GM19193 (cell line): Measurements from ENCODE around the gene SH2D3C.

Experiments
- POLR2A ChIP-seq: IDR thresholded peaks from 4 replicates; pipeline ENCODE4 v1.6.1; 2011; ENCODE audit not compliant: insufficient read depth, insufficient read length; ENCODE audit errors: extremely low read depth

SH2D3C gene

GRCh38 chr9:127767909-127768331 lies 10.5 kb downstream of the SH2D3C start:
- no peak for TF ChIP-seq POLR2A

GRCh38 chr9:127767410-127767809 lies 11.1 kb downstream of the SH2D3C start:
- no peak for TF ChIP-seq POLR2A

GRCh38 chr9:127765418-127765817 lies 13.0 kb downstream of the SH2D3C start:
- no peak for TF ChIP-seq POLR2A

- no peak for TF ChIP-seq POLR2A
These were observed 14.5 kb downstream of the SH2D3C start for GRCh38 chr9:127763918-127764384.

- TF ChIP-seq POLR2A = no peak
These were observed 16.3 kb downstream of the SH2D3C start for GRCh38 chr9:127762111-127762676.

GRCh38 chr9:127761491-127761956 lies 16.9 kb downstream of the SH2D3C start:
- TF ChIP-seq POLR2A = no peak

GRCh38 chr9:127761061-127761460 lies 17.4 kb downstream of the SH2D3C start:
- no peak for TF ChIP-seq POLR2A

- TF ChIP-seq POLR2A = no peak
These were observed 19.6 kb downstream of the SH2D3C start for GRCh38 chr9:127758843-127759242.

- no peak for TF ChIP-seq POLR2A
These were observed 22.2 kb downstream of the SH2D3C start for GRCh38 chr9:127756233-127756632.

- TF ChIP-seq POLR2A = no peak
These were observed 23.1 kb downstream of the SH2D3C start for GRCh38 chr9:127755061-127756060.

GRCh38 chr9:127754099-127755060 lies 24.1 kb downstream of the SH2D3C start:
- TF ChIP-seq POLR2A = no peak

- no peak for TF ChIP-seq POLR2A
These were observed 24.8 kb downstream of the SH2D3C start for GRCh38 chr9:127753622-127754021.

- no peak for TF ChIP-seq POLR2A
These were observed 25.3 kb downstream of the SH2D3C start for GRCh38 chr9:127753148-127753547.

- TF ChIP-seq POLR2A = no peak
These were observed 27.0 kb downstream of the SH2D3C start for GRCh38 chr9:127751269-127752054.
